ENCODE results near the gene AKAP8L. TPM values are rescaled to one million over a fixed set of nuclear protein-coding genes. Genes with fewer than 3 reads are reported as not detected.
A peak's percentile ranks its signal among the peaks of the same experiment; 100 is the strongest.

AKAP8L gene
- total and polyA plus RNA-seq, 9 of the 15 experiments (the other 6 are each of a cell fraction or from before 2014, with no cell fraction given) = 2.4 to 116 (median 70.7) TPM

GRCh38 chr19:15400521-15401396, 18.0 kb downstream of the AKAP8L start:
- H3K79me2 ChIP-seq (ENCODE audit: control insufficient read depth, insufficient read depth, low read length) = peaks cover 44% of the 10 kb centered on the region
- no peaks in the 10 kb centered on the region for H3K9me3 ChIP-seq (replicated peaks; ENCODE audit: control insufficient read depth, insufficient read depth, low read depth, low read length)
- H3K4me1 ChIP-seq (replicated peaks in 1 of 2; ENCODE audit: control insufficient read depth in 2 of 2, insufficient read depth in 2 of 2, low read length in 2 of 2) = peaks cover 2 to 16% of the 10 kb centered on the region in 2 experiments; a peak in 4 of 5 replicates
- H3K4me3 ChIP-seq = no peak overlapping the region
- no peak for ATAC-seq
- POLR2A ChIA-PET = interaction anchor here (0.7 to 1.9 kb wide), 3 partner anchors 9 to 22 kb away, joined by 3 to 5 read pairs (median 3); partner anchors contain the start of gene AKAP8L
- intact Hi-C loops (cut with micrococcal nuclease) = no loop called here
- TSS peak; percentile 58 for BruUV-seq (replicated peaks)
- no peaks in the 10 kb centered on the region for H3K27me3 ChIP-seq (ENCODE audit: control insufficient read depth in 2 of 2, insufficient read depth in 2 of 2, low read length in 2 of 2)
- H3K4me2 ChIP-seq (ENCODE audit: insufficient read depth, low read length) = no peak overlapping the region
- no peak for DNase-seq (ENCODE audit: extremely low read depth in 1 of 4, low spot score in 3 of 4)
- H3K9me1 ChIP-seq (ENCODE audit: control insufficient read depth, insufficient read depth, low read length) = peaks cover 5% of the 10 kb centered on the region
- no peak overlapping the region for H3K27ac ChIP-seq (ENCODE audit: extremely low read depth, low read depth, low read length)
- CTCF ChIA-PET (ENCODE audit: low intra/inter-chr PET ratio) = no interaction called here
- in situ Hi-C loops (cut with MboI) = no loop called here
- no peak overlapping the region for H2AFZ ChIP-seq (ENCODE audit: low read depth, low read length)
- peaks cover 20% of the 10 kb centered on the region for H4K20me1 ChIP-seq (replicated peaks; ENCODE audit: control insufficient read depth, insufficient read depth, low read length)
- TF ChIP-seq, protein P1, sequence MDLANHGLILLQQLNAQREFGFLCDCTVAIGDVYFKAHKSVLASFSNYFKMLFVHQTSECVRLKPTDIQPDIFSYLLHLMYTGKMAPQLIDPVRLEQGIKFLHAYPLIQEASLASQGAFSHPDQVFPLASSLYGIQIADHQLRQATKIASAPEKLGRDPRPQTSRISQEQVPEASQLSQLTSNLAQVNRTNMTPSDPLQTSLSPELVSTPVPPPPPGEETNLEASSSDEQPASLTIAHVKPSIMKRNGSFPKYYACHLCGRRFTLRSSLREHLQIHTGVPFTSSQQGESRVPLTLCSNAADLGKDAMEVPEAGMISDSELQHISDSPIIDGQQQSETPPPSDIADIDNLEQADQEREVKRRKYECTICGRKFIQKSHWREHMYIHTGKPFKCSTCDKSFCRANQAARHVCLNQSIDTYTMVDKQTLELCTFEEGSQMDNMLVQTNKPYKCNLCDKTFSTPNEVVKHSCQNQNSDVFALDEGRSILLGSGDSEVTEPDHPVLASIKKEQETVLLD (IDR thresholded peaks at IDR 0.05) = no peak
- no peak for TF ChIP-seq CREB1 (IDR thresholded peaks at IDR 0.05)
- no peak for TF ChIP-seq CREB1 (CRISPR knock-in tag; IDR thresholded peaks at IDR 0.05)
- TF ChIP-seq, protein P2, sequence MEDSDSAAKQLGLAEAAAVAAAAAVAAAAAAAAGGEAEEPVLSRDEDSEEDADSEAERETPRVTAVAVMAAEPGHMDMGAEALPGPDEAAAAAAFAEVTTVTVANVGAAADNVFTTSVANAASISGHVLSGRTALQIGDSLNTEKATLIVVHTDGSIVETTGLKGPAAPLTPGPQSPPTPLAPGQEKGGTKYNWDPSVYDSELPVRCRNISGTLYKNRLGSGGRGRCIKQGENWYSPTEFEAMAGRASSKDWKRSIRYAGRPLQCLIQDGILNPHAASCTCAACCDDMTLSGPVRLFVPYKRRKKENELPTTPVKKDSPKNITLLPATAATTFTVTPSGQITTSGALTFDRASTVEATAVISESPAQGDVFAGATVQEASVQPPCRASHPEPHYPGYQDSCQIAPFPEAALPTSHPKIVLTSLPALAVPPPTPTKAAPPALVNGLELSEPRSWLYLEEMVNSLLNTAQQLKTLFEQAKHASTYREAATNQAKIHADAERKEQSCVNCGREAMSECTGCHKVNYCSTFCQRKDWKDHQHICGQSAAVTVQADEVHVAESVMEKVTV (CRISPR knock-in tag; IDR thresholded peaks at IDR 0.05) = no peak
- TF ChIP-seq ZBTB8A (IDR thresholded peaks at IDR 0.05; ENCODE audit: partially characterized antibody) = no peak
- no peak for TF ChIP-seq BRCA1 (IDR thresholded peaks at IDR 0.05)
- TF ChIP-seq BRCA1 (CRISPR knock-in tag; IDR thresholded peaks at IDR 0.05) = no peak
- no peak for TF ChIP-seq ZNF197 (CRISPR knock-in tag; IDR thresholded peaks at IDR 0.05; ENCODE audit: low read depth)
- no peak for TF ChIP-seq TEAD2 (tag; IDR thresholded peaks at IDR 0.05)
- no peak for TF ChIP-seq TRIM28 (IDR thresholded peaks at IDR 0.05)
- TF ChIP-seq LCOR (CRISPR knock-in tag; IDR thresholded peaks at IDR 0.05) = no peak
- TF ChIP-seq MECOM (CRISPR knock-in tag; IDR thresholded peaks at IDR 0.05) = no peak
- TF ChIP-seq NCOA6 (IDR thresholded peaks at IDR 0.05) = no peak
- no peak for TF ChIP-seq HMG20A (CRISPR knock-in tag; conservative IDR thresholded peaks at IDR 0.05)
- TF ChIP-seq POLR2AphosphoS2 (IDR thresholded peaks at IDR 0.05; ENCODE audit: low read length) = no peak
- no peak for TF ChIP-seq ZNF347 (CRISPR knock-in tag; IDR thresholded peaks at IDR 0.05; ENCODE audit: low read depth)
- TF ChIP-seq MAFK (IDR thresholded peaks at IDR 0.05; ENCODE audit: low read length) = no peak
- no peak for TF ChIP-seq SIRT6 (IDR thresholded peaks at IDR 0.05; ENCODE audit: low read depth, low read length)
- no peak for TF ChIP-seq FOXJ3 (CRISPR knock-in tag; IDR thresholded peaks at IDR 0.05)
- 93% methylated on average over 14 of the region's 29 CpGs for WGBS (ENCODE audit: insufficient coverage, low coverage, missing lambda C conversion rate)
- H3K9ac ChIP-seq (ENCODE audit: insufficient read depth in 1 of 2, low read depth in 2 of 2, low read length in 2 of 2) = no peak overlapping the region
- peaks cover 94% of the 10 kb centered on the region for H3K36me3 ChIP-seq (ENCODE audit: control insufficient read depth, insufficient read depth, low read length)
- FAIRE-seq = no peak
